HUES64 (cell line): ENCODE measurements around the gene POLR3C.
A peak's percentile ranks its signal among the peaks of the same experiment; 100 is the strongest.
"Not testable (repeated sequence)": the region's sequence is repeated elsewhere in the genome, so short reads cannot be mapped to it uniquely, and the experiment has no call there.

Experiments
- H3K27ac ChIP-seq: 2 replicates; pipeline ENCODE4 v1.7.0; 2013; ENCODE audit warnings: low read depth, low read length, inconsistent platforms
- H3K27me3 ChIP-seq: 2 replicates; pipeline ENCODE4 v1.6.1; 2013; ENCODE audit warnings: mild to moderate bottlenecking, low read length; ENCODE audit not compliant: insufficient read depth
- H3K36me3 ChIP-seq: 2 replicates; pipeline ENCODE4 v1.6.1; 2013; ENCODE audit warnings: mild to moderate bottlenecking, low read length; ENCODE audit not compliant: insufficient read depth
- H3K4me1 ChIP-seq: 2 replicates; pipeline ENCODE4 v1.6.1; 2013; ENCODE audit warnings: mild to moderate bottlenecking, low read length, moderate library complexity; ENCODE audit not compliant: insufficient read depth
- H3K4me3 ChIP-seq: 2 replicates; pipeline ENCODE4 v1.5.1; 2013; ENCODE audit warnings: mild to moderate bottlenecking, low read length, moderate library complexity
- H3K9ac ChIP-seq: 2 replicates; pipeline ENCODE4 v1.6.1; 2013; ENCODE audit warnings: mild to moderate bottlenecking, low read depth, low read length
- H3K9me3 ChIP-seq: 2 replicates; pipeline ENCODE4 v1.6.1; 2013; ENCODE audit warnings: low read depth, low read length; ENCODE audit not compliant: insufficient read depth
- WGBS: fragments of 150-250, 120-280 bp; methylation state at CpG from one replicate; pipeline ENCODE4 v1.1.7; 2013; ENCODE audit warnings: missing lambda C conversion rate; 5-methylcytosine and 5-hydroxymethylcytosine counted together

POLR3C gene

GRCh38 chr1:145795257-145795881, 28.6 kb upstream of the POLR3C start:
- Histone ChIP-seq H3K27me3 (no peaks in the 10 kb centered on the region), H3K4me3 (no peak overlapping the region), H3K9me3 (peaks cover 28% of the 10 kb centered on the region), H3K9ac (no peak overlapping the region), H3K4me1 (no peaks in the 10 kb centered on the region), H3K36me3 (peaks cover 2% of the 10 kb centered on the region; the same call in 1 of the 2 replicates), H3K27ac (no peak overlapping the region)
- whole genome bisulfite sequencing = 91% methylated on average over 9 of the region's 10 CpGs

- Histone ChIP-seq H3K4me3 (no peak overlapping the region), H3K27ac (no peak overlapping the region), H3K4me1 (no peaks in the 10 kb centered on the region), H3K9ac (no peak overlapping the region), H3K36me3 (peaks cover 2% of the 10 kb centered on the region; the same call in 1 of the 2 replicates), H3K9me3 (peaks cover 28% of the 10 kb centered on the region), H3K27me3 (no peaks in the 10 kb centered on the region)
- 49% methylated on average over 1 of the region's 1 CpG for WGBS
Observed at GRCh38 chr1:145796753-145797152, 27.2 kb upstream of the POLR3C start.

GRCh38 chr1:145799806-145800205, 24.2 kb upstream of the POLR3C start:
- H3K36me3 ChIP-seq = peaks cover 2% of the 10 kb centered on the region; the same call in 1 of the 2 replicates
- WGBS = 88% methylated on average over 1 of the region's 2 CpGs
- peaks cover 19% of the 10 kb centered on the region; the same call in 1 of the 2 replicates for H3K4me1 ChIP-seq
- H3K4me3 ChIP-seq = no peak overlapping the region
- peaks cover 28% of the 10 kb centered on the region for H3K9me3 ChIP-seq
- H3K27ac ChIP-seq = no peak overlapping the region
- H3K9ac ChIP-seq = no peak overlapping the region
- no peaks in the 10 kb centered on the region for H3K27me3 ChIP-seq

- H3K4me1 ChIP-seq = peaks cover 27% of the 10 kb centered on the region; the same call in 1 of the 2 replicates
- no peaks in the 10 kb centered on the region for H3K36me3 ChIP-seq
- WGBS = 82% methylated on average over 1 of the region's 3 CpGs
- no peak overlapping the region for H3K27ac ChIP-seq
- no peaks in the 10 kb centered on the region for H3K27me3 ChIP-seq
- H3K4me3 ChIP-seq = no peak overlapping the region
- H3K9me3 ChIP-seq = no peaks in the 10 kb centered on the region
- no peak overlapping the region for H3K9ac ChIP-seq
Observed at GRCh38 chr1:145804235-145805045, 19.6 kb upstream of the POLR3C start.

- Histone ChIP-seq H3K27ac (no peak overlapping the region), H3K4me3 (no peak overlapping the region), H3K36me3 (no peaks in the 10 kb centered on the region), H3K9me3 (no peaks in the 10 kb centered on the region), H3K9ac (no peak overlapping the region), H3K27me3 (no peaks in the 10 kb centered on the region), H3K4me1 (peaks cover 27% of the 10 kb centered on the region; the same call in 1 of the 2 replicates)
- WGBS = 75% methylated on average over 1 of the region's 1 CpG
Observed at GRCh38 chr1:145805057-145805456, 18.9 kb upstream of the POLR3C start.

GRCh38 chr1:145806408-145806807, 17.6 kb upstream of the POLR3C start:
- H3K9ac ChIP-seq = no peak overlapping the region
- no peaks in the 10 kb centered on the region for H3K36me3 ChIP-seq
- WGBS = 92% methylated on average over 3 of the region's 4 CpGs
- H3K27ac ChIP-seq = no peak overlapping the region
- H3K4me3 ChIP-seq = no peak overlapping the region
- H3K27me3 ChIP-seq = no peaks in the 10 kb centered on the region
- no peaks in the 10 kb centered on the region for H3K9me3 ChIP-seq
- peaks cover 27% of the 10 kb centered on the region; the same call in 1 of the 2 replicates for H3K4me1 ChIP-seq

- Histone ChIP-seq H3K27ac (no peak overlapping the region), H3K4me3 (no peak overlapping the region), H3K36me3 (no peaks in the 10 kb centered on the region), H3K9me3 (no peaks in the 10 kb centered on the region), H3K27me3 (no peaks in the 10 kb centered on the region), H3K4me1 (peaks cover 27% of the 10 kb centered on the region; the same call in 1 of the 2 replicates), H3K9ac (no peak overlapping the region)
- WGBS = 94% methylated on average over 6 of the region's 7 CpGs
Observed at GRCh38 chr1:145806844-145807243, 17.2 kb upstream of the POLR3C start.

GRCh38 chr1:145812977-145813810, 10.8 kb upstream of the POLR3C start:
- H3K9me3 ChIP-seq, H3K27me3 ChIP-seq, H3K9ac ChIP-seq, H3K4me3 ChIP-seq, H3K27ac ChIP-seq, H3K36me3 ChIP-seq, H3K4me1 ChIP-seq: not testable (repeated sequence)
- WGBS = 86% methylated on average over 1 of the region's 6 CpGs

GRCh38 chr1:145818095-145818494, 5.9 kb upstream of the POLR3C start:
- H3K4me1 ChIP-seq, H3K36me3 ChIP-seq, H3K27me3 ChIP-seq, H3K9ac ChIP-seq, H3K9me3 ChIP-seq, H3K27ac ChIP-seq, H3K4me3 ChIP-seq: not testable (repeated sequence)
- no CpG with 5 or more reads among the region's 6 CpGs for WGBS

GRCh38 chr1:145822779-145823331, 1.1 kb upstream of the POLR3C start:
- not testable (repeated sequence) for H3K9ac ChIP-seq, H3K4me1 ChIP-seq, H3K9me3 ChIP-seq, H3K27ac ChIP-seq, H3K27me3 ChIP-seq, H3K4me3 ChIP-seq
- no CpG with 5 or more reads among the region's 16 CpGs for WGBS
- peaks cover 21% of the 10 kb centered on the region for H3K36me3 ChIP-seq

- Histone ChIP-seq H3K4me3 (peak overlapping the region; percentile 92), H3K9me3 (no peaks in the 10 kb centered on the region), H3K27me3 (no peaks in the 10 kb centered on the region), H3K36me3 (peaks cover 37% of the 10 kb centered on the region), H3K4me1 (no peaks in the 10 kb centered on the region), H3K27ac (peak overlapping the region; percentile 78), H3K9ac (peak overlapping the region; percentile 94)
- 4% methylated on average over 7 of the region's 7 CpGs for WGBS
Observed at GRCh38 chr1:145824499-145824842, 471 bp downstream of the POLR3C start.
